GM21825 (cell line): ENCODE results near the gene PDE4D.

ENCODE experiments used
- ATAC-seq: cut with Tn5 transposase; IDR thresholded peaks from one replicate; pipeline ENCODE4 v1.9.1; 2021; ENCODE audit warnings: mild to moderate bottlenecking, moderate library complexity; ENCODE audit not compliant: unreplicated experiment

Gene PDE4D

DNA sequence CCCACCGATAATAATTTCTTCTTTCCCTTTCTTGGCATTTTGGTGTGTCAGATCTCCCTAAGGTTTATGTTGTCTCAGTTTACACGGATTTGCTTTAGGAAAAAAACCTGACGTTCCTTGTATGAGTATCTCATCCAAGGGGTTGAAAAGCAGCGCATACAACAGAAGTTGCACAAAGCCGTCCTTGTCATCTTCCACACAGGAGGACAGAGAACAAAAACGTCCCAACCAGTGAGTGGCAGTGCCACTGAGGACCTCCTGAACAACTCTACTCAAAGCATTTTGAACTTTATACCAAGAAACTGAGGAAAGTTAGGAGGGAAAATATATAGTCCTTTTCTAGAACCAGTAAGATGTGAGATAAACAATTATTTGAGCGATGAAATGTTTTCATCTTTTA is 547.0 kb downstream of the PDE4D start:
- no peak for ATAC-seq

DNA sequence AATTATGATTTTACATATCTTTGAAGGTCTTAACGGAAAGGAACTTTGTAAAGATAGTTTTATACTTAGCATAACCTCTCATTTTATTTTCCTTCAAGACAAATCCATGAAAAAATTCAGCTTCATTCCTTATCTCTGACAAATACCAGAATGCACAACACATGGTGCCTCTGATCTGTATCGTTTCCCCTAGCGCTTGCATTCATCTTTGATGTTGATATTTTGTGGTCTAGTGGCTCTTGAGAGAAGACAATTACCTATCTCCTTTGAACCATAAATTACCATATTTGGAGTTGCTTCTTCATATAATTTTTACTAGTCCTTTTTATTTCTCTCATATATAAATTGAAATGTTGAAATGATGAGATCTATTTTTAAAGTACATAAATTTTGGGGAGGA is 551.3 kb downstream of the PDE4D start:
- ATAC-seq, result no peak

DNA sequence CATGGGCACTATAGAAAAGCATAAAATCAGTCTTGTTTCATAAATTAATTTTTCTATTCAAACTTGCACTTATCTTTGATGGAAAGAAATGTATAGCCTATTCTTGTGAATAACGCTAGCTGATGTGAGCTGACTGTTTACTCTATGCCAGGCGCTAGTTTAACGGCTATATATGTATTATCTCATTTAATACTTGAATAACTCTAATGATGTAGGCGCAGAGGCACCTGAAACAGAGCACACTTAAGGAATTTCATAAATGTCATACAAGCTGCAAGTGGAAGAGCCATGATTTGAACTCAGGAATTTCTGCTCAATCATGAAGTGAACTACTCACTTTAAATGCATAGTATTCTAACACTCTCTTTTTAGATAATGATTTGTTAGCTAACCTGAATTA is 551.8 kb downstream of the PDE4D start:
- ATAC-seq, result no peak

DNA sequence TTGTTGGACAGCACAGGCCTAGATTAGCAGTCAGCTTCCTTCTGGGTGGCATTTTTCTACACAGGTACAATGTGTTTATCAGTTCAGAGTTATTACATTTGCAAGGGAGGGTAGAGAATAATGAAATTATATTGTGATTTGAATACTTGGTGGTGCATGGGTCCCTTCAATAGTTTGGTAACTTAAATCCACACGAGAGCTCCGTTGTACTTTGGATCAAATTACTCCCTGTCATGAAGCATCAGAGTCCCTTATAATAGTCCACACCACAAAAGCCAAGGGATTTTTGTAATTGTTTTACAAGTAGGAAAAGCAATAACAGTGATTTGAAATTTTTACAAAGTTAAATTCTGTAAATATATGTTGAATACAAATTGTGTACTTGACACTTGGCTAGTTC is 552.4 kb downstream of the PDE4D start:
- ATAC-seq, result no peak

DNA sequence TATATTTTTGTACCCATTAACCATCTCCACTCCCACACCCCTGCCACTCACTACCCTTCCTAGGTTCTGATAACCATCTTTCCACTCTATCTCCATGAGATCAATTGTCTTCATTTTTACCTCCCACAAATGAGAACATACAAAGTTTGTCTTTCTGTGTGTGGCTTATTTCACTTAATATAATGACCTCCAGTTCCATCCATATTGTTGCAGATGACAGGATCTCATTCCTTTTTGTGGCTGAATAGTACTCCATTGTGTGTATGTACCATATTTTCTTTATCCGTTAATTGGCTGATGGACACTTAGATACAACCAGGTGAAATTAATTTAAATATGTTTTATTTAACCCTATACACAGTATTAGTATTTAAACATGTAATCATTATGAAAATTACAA is 552.9 kb downstream of the PDE4D start:
- ATAC-seq, result no peak

DNA sequence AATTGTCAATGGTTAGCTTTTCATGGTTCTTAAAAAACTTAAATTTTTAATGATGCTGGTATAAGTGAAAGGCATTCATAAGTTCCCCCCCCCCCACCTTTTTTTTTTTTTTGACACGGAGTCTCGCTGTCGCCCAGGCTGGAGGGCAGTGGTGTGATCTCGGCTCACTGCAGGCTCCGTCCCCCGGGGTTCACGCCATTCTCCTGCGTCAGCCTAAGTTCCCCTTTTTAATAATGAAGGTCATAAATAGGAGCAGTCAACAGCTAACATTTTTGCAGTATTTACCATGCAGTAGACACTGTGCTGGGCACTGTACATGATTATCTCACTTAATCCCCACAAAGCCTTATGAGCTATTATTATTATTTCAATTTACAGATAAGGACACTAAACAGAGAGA is 556.3 kb downstream of the PDE4D start:
- no peak for ATAC-seq

DNA sequence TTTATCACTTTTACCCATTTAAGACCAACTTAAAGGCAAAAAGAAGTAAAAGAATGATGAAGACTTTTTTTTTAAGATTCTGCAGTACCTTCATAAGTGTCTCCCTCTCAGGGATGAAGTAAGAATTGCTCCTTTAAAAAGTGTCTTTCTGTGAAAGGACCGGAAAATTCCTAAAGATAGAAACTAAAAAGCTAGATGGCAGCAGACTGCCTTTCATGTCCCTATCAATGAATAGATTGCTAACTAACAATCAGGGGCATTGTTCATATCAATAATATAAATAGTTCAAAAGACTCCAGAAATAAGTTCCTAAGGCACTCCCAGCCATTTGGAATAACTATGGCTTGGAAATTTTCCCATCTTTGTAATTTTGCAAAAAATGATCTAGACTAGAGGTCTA is 558.0 kb downstream of the PDE4D start:
- ATAC-seq, result no peak

DNA sequence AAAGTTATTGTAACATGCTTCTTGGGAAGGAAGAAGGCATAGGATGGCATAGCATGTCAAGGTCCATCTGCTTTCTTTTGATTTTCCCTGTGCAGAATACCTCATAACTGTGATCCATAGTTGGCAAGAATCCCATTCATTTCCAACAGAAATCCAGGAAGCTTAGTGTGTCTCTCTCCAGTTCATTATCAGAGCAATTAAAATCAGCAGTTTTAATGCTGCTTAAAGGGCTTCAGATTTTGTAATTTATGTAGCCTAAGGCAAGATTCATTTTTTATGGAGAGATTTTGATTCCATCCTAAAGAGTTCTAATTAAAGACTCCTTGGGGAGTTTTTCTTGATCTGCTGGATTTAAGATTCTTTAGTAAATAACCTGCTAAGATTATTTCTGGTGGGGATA is 560.1 kb downstream of the PDE4D start:
- no peak for ATAC-seq

DNA sequence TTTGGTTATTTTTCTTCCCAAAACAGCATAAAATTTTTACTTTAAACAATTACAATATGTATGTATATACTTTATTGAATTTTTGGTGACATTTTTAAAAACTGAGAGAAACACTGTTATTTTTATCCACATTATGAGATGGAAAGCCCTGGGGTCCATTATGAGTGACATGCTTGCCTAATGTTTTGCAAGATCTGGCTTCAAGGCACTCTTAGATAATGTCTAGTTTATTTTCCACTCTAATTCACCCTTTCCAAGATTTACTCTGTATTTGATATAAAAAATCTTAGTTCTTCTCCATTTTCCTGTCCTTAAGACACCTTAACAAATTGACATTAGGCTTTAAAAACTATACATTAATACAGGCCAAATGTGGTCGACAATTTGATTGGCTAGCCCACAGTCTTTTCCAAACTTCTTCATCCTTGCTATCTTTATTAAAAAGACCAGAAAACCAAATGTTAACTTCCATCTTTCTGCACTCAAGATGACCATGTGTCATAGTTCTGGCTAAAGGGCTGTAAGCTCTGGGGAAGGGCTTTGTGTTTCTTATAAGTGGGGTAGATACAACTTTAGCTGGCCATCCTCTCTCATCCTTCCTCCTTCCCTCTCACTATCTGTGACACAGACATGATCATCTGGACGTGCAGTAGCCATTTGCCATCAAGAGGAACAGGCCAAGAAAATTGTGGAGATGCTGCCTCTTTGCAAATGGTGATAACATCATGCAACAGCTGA is 561.1 kb downstream of the PDE4D start:
- ATAC-seq, result no peak

DNA sequence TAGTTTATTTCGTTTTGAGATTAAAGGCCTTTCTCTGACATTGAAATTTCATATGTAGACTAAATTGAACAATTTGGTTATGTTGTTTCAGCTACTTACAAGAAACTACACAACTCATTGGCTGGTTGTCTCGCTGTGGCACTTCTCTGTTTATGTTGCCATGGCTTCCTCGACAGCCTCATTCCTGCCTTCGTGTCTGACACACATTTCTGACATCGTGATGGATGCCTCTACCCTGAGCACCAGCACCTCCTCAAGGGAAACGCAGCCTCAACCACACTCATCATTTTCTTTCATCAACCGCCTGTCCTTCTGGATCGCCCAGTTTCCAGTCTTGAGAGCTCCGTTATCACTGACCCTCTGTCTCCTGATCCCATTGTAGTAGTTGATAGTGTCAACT is 562.8 kb downstream of the PDE4D start:
- no peak for ATAC-seq

DNA sequence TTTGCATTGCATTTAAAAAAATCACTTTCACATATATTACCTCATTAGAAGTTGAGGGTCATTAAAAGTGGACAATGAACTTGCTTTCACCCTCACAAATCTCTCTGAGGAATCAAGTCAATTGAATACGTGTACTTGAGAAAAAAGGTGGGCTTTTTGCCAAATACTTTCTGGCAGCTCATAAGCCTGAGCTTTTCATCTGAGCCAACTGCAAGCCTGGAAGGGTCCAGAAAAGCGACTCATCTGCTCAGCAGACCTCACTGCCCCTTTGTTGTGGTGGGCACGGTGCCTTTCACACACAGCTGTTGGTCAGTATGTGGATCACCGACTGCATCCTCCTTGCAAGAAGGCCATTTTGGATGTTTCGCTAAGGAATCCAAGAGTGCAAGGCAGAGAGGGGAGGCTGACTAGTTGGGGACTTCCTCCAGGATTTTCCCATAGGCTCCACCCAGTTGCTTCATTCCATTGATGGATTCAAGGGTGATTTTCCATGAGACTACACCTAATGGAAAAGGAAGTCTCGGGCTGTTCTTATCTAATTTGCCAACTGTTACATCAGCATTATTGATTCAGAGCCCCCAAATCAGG is 564.7 kb downstream of the PDE4D start:
- ATAC-seq, result no peak

DNA sequence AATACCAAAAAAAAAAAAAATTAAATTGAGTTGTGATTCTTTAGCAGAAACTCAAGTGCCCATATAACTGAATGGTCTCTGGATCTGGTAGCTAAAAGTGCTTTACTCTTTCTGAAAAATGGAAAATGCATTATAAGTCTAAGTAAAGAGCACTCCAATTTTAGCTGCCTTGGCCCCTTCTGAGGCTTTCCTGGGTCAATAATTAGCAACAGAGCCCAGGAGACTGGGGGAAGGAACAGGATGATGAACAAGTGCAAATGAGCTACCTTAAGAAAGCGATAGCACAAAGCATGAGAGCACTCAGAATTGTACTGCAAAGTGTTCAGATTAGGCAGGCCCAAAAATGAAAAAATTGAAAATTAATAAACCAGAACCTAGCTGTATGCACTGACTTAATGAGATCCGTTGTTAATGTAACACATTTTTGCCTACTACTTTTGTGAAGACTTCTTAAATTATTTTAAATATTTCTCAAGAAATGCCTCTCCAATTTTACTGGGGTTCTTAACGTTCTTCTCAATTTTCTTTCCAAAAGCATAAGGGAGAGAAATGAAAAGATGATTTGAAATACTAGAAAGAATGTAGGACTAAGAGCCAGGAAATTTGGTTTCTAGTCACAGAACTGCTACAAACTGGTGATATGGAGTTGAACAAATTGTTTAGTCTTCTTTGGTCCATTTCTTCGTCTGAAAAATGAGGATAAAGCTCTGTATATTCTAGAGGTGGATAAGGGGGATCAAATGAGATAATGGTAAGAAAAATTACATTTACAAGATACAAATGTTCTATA is 566.1 kb downstream of the PDE4D start:
- no peak for ATAC-seq

DNA sequence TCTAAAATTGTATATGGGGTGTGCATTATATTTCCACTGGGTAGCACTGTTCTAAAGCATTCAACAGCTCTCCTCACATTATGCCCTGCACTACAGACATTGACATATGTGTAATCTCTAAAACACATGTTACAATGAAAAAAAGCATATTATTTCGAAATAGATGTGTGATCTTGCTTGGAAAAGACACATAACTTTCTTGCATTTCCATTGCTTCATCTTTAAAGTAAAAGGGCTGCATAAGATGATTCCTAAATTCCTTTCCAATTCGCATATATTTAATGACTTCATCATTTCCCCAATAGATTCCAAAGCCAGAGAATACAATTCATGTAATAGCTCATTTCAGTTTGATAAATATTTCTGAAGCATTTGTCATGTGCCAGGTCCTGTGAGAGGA is 566.9 kb downstream of the PDE4D start:
- ATAC-seq, result no peak

DNA sequence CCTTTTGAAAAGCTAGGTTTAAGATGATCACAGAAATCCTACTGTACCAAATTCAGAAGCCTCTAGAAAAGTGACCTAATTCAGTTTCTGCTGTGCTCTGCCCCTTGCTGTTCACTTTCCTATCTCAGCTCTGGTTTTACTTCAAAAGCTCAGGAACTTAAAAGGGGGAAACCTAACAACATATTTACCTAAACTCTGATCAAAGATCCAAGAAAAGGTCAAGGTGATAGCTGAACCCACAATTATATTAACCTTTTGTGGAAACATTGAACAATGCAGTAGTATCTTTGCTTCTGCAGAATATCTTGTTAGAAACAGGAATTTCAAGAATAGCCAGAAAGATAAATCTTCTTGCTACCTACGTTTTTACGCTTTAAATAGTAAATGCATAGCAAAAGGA is 568.5 kb downstream of the PDE4D start:
- ATAC-seq, result no peak

DNA sequence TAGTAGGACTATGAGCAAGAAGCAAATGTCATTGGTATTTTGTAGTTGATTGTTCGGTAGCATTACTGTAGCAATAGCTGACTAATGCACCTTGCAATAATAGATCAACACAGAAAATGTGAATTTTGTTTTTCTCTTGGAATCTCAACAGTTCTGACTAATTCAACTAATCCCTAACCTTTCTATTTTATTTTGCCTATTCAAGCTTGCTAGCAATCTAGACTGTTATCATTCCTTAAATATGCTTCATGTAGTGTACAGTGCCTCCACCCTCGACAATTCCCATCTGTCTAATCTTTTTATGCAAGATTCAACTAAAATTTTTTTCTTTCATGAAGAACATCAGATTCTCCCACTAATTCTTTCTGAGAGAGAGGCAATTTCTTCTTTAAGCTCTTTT is 570.6 kb downstream of the PDE4D start:
- no peak for ATAC-seq

DNA sequence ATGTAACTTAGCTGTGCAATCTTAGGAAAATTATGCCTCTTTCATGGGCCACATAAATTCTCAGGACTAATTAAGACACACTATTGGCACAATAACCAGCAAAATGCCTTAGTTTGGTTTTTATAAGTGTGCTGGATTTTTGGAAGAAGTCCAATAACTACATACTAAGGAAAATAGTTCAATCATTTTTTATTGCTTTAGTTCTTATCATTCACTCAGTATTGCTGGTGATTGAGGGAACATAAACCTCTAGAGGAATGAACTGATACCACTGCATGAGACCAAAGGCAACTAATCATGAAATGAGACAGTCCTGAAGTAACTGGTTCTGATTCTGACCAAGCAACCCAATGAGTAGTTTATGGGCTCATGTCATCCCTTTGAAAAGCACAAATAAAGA is 571.5 kb downstream of the PDE4D start:
- ATAC-seq, result no peak

DNA sequence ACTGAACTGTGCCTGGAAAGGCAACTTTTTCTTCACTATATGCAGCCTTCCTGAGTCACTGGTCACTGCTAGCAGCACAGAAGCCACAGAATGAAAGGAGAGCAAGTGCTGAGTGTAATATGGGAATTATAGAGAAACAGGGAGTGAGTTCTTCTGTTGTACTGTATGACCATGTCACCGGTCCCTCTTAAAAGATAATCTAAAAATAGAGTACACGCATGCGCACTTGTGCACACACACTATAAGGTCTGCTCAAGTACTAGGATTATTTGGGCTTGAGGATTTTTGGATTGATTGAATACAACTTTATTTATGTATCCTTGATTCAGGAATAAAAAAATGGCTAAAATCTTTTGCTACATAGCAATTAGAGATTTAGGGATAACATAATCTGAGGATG is 571.9 kb downstream of the PDE4D start:
- ATAC-seq, result no peak

DNA sequence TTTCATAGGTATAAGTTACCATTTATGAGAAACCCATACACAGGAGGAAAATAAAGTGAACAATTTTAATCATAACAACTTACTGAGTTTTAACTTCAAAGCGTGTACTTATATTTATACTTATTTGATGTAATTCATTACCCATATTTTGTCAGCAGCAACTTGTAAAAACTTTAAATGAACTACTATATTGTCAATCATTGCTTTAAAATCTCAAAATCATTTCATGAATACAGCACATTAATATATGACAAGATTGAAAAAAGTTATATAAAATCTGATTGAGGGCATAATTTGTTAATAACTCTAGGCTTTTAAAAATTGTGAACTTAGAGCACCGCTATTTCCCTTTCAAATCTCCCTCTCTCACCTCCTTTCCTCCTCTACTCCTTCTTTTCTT is 573.1 kb downstream of the PDE4D start:
- no peak for ATAC-seq

DNA sequence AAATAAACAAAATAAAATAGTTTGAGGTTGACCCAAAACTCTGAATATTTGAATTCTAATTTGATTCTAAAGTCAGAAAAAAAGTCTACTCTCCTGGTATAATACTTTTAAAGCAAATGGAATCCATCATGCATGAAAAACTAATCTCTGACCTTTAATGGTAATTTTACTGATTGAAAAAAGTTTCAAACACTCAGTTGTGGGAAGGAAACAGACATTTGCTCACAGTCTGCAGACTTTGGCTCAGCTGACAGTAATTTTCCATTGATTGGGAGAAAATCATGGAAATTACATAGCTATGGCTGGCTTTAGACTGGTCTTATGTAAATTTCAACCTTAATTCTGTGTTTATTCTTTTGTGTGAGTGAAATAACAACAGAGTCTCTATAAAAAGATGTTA is 574.3 kb downstream of the PDE4D start:
- ATAC-seq, result no peak

DNA sequence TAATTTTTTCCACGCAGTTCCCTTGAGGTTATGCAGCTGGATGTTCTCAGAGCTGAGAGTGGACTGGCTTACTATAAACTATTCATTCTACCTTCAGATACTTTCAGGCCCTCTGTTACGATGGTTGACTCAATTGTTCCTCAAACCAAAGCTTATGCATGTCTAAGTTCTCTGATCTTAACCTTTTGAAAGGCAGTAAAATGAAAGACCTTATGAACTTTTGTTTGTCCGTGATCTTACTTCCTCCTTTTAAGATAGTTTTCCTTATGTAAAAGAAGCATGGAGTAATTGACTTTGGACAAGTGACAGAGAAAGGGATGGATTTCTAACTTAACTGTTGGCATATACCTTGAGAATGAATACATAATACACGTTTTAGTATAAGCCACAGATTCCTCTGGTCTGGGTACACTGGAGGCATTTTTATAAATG is 575.7 kb downstream of the PDE4D start:
- no peak for ATAC-seq

DNA sequence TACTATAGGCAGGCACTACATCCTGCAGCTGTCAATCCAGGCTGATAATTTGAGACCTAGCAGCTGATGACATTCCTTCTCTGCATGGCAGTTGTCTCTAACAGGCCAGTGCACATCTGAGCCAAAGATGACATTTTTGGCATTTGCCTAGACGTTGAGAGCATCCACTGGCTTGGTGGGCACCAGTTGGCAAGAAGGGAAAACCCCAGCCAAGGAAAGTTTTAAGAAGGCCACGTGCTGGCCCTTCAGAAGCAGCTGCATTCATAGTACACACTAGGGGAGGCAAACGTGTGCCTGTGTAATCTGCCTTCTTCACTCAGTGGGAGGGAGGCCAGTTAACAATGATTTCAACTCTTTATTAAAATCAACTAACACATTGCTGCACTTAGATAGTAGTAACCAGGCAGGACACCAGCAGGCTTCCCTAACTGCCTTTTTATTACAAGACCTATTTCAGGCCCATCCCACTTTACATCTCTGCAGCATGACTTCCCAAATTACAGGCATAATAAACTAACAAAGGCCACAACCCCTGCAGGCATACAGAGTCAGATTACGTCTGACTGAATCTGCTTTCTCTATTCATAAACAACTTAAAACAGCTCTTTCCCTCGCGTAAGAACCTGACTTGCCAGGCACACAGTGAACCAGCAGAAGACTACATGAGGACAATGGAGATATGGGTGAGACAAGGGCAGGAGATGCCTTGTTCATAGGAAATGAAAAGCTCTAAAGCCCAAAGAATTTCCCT is 576.3 kb downstream of the PDE4D start:
- ATAC-seq, result no peak

DNA sequence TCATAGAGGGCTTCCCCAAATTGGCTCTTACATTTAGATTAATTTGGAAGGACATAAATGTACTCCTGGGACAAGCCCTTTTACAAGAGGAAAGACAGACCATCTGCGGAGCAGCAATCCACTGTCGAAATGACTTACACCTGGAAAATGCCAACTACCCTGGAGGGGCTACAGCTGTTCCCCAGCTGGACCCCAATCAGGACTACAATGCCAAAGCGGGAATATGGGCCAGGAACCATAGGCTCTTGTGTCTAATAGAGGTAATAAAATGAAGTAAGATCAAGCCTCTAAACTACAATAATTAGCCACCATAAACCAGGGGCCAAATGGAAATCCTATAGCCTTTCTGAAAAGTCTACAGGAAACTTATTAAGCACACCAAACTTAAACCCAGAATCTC is 581.3 kb downstream of the PDE4D start:
- no peak for ATAC-seq
